ENCODE data around the gene FES.

Gene FES

GRCh38 chr15:90933301-90933700, 49.0 kb downstream of the FES start:
- TF ChIP-seq SIN3A (IDR thresholded peaks at IDR 0.05; ENCODE audit: borderline replicate concordance, insufficient read depth, low read length) (no peak), REST (IDR thresholded peaks at IDR 0.05; ENCODE audit: insufficient read depth in 1 of 2, low read depth in 2 of 2, low read length in 2 of 2) (no peak), FOXP2 (optimal IDR thresholded peaks at IDR 0.05; ENCODE audit: borderline replicate concordance, extremely low read depth, extremely low read length, insufficient read depth) (no peak), POLR2AphosphoS5 (IDR thresholded peaks at IDR 0.05; ENCODE audit: low read depth, low read length) (no peak), TAF1 (IDR thresholded peaks at IDR 0.05; ENCODE audit: borderline replicate concordance, insufficient read depth, low read length) (no peak)

GRCh38 chr15:90934256-90934948, 50.1 kb downstream of the FES start:
- peak; percentile 10; the same call in 1 of the 2 replicates for TF ChIP-seq TAF1 (IDR thresholded peaks at IDR 0.05; ENCODE audit: borderline replicate concordance, insufficient read depth, low read length)
- TF ChIP-seq FOXP2 (optimal IDR thresholded peaks at IDR 0.05; ENCODE audit: borderline replicate concordance, extremely low read depth, extremely low read length, insufficient read depth): peak; percentile 42
- no peak for TF ChIP-seq SIN3A (IDR thresholded peaks at IDR 0.05; ENCODE audit: borderline replicate concordance, insufficient read depth, low read length)
- TF ChIP-seq POLR2AphosphoS5 (IDR thresholded peaks at IDR 0.05; ENCODE audit: low read depth, low read length): no peak

DNA sequence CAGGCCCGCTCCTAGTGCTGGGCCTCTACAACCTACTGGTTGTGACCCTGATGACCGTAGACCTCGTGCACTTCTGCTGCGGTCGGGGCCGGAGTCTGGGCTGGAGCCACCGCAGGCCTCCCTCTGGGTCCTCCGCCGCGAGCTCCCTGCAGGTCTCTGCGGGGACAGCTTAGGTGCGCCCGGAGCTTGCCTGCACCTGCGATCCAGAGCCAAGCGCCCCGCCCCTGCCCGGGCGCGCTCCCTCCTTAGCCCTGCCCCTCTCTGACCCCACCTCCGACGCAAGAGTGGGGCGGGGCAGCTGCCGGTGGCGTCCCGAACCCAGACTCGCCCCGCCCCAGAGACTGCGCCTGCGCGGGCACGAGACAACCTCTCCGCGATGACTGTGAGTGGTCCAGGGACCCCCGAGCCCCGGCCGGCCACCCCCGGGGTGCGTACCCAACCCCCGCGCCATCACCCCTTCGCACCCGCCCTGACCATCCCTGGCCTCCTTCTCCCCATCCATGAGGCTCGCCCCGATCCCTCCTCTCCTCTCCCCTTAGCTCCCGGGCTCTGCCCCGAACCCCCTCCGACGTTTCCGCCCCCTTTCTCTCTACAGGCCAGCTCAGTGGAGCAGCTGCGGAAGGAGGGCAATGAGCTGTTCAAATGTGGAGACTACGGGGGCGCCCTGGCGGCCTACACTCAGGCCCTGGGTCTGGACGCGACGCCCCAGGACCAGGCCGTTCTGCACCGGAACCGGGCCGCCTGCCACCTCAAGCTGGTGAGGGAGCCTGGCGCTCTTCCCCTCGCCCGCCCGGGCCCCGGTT, 50.8 kb downstream of the FES start, which contains the start of gene UNC45A:
UNC45A (plus strand) TSS at position 337 of the 803 bp plus-strand sequence; CDS start at position 377, 40 bp downstream.
- no peak for TF ChIP-seq REST (IDR thresholded peaks at IDR 0.05; ENCODE audit: insufficient read depth in 1 of 2, low read depth in 2 of 2, low read length in 2 of 2)
- TF ChIP-seq POLR2AphosphoS5 (IDR thresholded peaks at IDR 0.05; ENCODE audit: low read depth, low read length): peak; percentile 79; the same call in 1 of the 2 replicates
- no peak for TF ChIP-seq SIN3A (IDR thresholded peaks at IDR 0.05; ENCODE audit: borderline replicate concordance, insufficient read depth, low read length)
- TF ChIP-seq FOXP2 (optimal IDR thresholded peaks at IDR 0.05; ENCODE audit: borderline replicate concordance, extremely low read depth, extremely low read length, insufficient read depth): peak; percentile 86
- 0 out of 2 replicates have a peak, but pooled peaks have one; percentile 6 for TF ChIP-seq TAF1 (IDR thresholded peaks at IDR 0.05; ENCODE audit: borderline replicate concordance, insufficient read depth, low read length)

DNA sequence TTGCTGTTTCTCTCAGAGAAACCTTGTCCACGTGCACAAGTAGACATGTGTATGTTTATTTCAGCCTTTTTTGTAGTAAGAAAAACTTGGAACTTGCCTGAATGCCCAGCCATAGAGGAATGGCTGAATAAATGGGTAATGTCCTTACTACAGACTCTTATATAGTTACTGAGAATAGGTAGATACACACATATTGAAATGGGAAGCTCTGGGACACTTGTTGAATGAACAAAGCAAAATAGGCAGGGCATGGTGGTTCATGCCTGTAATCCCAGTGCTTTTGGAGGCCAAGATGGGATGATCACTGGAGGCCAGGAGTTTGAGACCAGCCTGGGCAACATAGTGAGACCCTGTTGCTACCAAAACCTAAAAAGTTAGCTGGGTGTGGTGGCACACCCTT, 52.5 kb downstream of the FES start:
- TF ChIP-seq REST (IDR thresholded peaks at IDR 0.05; ENCODE audit: insufficient read depth in 1 of 2, low read depth in 2 of 2, low read length in 2 of 2) (no peak), TAF1 (IDR thresholded peaks at IDR 0.05; ENCODE audit: borderline replicate concordance, insufficient read depth, low read length) (no peak), POLR2AphosphoS5 (IDR thresholded peaks at IDR 0.05; ENCODE audit: low read depth, low read length) (no peak), SIN3A (IDR thresholded peaks at IDR 0.05; ENCODE audit: borderline replicate concordance, insufficient read depth, low read length) (no peak), FOXP2 (optimal IDR thresholded peaks at IDR 0.05; ENCODE audit: borderline replicate concordance, extremely low read depth, extremely low read length, insufficient read depth) (no peak)

- TF ChIP-seq SIN3A (IDR thresholded peaks at IDR 0.05; ENCODE audit: borderline replicate concordance, insufficient read depth, low read length) (no peak), TAF1 (IDR thresholded peaks at IDR 0.05; ENCODE audit: borderline replicate concordance, insufficient read depth, low read length) (no peak), FOXP2 (optimal IDR thresholded peaks at IDR 0.05; ENCODE audit: borderline replicate concordance, extremely low read depth, extremely low read length, insufficient read depth) (no peak), REST (IDR thresholded peaks at IDR 0.05; ENCODE audit: insufficient read depth in 1 of 2, low read depth in 2 of 2, low read length in 2 of 2) (no peak), POLR2AphosphoS5 (IDR thresholded peaks at IDR 0.05; ENCODE audit: low read depth, low read length) (no peak)
Measured at GRCh38 chr15:90938261-90938660, 54.0 kb downstream of the FES start.
